Activated CD8-positive, alpha-beta memory T cell treated with anti-CD3 and anti-CD28 coated beads, Interleukin-2, amount 10 ng/mL, durations not matched to agents 7 days and 5 days (primary cell): Measurements from ENCODE around the gene PLSCR4. TPM values are rescaled to one million over a fixed set of nuclear protein-coding genes. Genes with fewer than 3 reads are reported as not detected.
"Not testable (repeated sequence)": the region's sequence is repeated elsewhere in the genome, so short reads cannot be mapped to it uniquely, and the experiment has no call there.

Source experiments
- ATAC-seq: fragments of 150-1000 bp; cut with Tn5 transposase; one replicate; pipeline ENCODE4 v1.10.0; 2021; ENCODE audit warnings: moderate library complexity
- CTCF ChIA-PET: fragments of 350-600 bp; sonication (Branson Sonifier 250); formaldehyde crosslinking; loops from one replicate; lab custom pipeline; 2021; ENCODE audit warnings: antibody characterized with exemption; lab: Charles Lee
- DNase-seq: peaks from one replicate; pipeline ENCODE4 v3.0.0-alpha.2; 2020
- H3K27ac Mint-ChIP-seq: one replicate; pipeline ENCODE4 v1.8.0; 2021; ENCODE audit warnings: mild to moderate bottlenecking, mixed read lengths
- H3K27me3 Mint-ChIP-seq: one replicate; pipeline ENCODE4 v1.8.0; 2021; ENCODE audit warnings: mixed read lengths
- H3K36me3 Mint-ChIP-seq: one replicate; pipeline ENCODE4 v1.8.0; 2021; ENCODE audit warnings: mild to moderate bottlenecking, mixed read lengths
- H3K4me1 Mint-ChIP-seq: one replicate; pipeline ENCODE4 v1.8.0; 2021; ENCODE audit warnings: mixed read lengths
- H3K4me3 Mint-ChIP-seq: one replicate; pipeline ENCODE4 v1.8.0; 2021; ENCODE audit warnings: mild to moderate bottlenecking, moderate library complexity, mixed read lengths
- H3K9me3 Mint-ChIP-seq: one replicate; pipeline ENCODE4 v1.8.0; 2022; ENCODE audit warnings: low read depth, mixed read lengths
- total RNA-seq, 2 experiments: library from RNA; stranded (reverse); gene quantifications; one replicate each; pipeline ENCODE4 v1.2.3, GENCODE V29; 2021

Gene PLSCR4
- total RNA-seq, 2 experiments from 2014 or later, result not detected

DNA sequence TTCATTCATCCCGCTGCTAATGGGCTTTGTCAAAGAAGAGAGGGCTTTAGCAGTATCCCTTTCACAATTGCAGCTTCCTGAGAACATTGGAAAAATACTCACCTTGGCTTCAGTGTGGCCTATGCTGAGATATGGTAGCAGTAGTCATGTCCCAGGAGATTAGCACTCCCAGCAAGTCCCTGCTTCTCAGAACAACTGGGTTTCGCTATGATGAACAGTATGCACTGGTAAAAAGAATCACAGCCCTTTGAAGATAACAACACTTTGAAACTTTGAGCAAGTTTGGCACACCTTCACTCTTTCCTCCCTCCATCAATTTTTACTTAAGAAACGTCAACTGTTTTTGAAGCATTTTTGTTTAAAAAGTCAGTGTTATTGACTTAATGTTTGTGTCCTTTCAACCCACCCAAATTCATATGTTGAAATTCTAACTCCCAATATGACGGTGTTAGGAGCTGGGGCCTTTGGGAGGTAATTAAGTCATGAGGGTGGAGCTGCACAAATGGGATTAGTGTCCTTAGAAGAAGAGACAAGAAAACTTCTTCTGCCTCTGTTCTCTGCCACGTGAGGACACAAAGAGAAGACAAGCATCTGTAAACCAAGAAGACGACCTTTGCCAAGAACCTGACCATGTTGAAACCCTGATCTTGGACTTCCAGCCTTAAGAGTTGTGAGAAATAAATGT, 17.8 kb upstream of the PLSCR4 start:
- DNase-seq (no peak), ATAC-seq (no peak)
- Mint-ChIP-seq H3K36me3 (no peaks in the 10 kb centered on the region), H3K27ac (no peak overlapping the region), H3K4me1 (no peaks in the 10 kb centered on the region), H3K4me3 (no peak overlapping the region), H3K9me3 (no peaks in the 10 kb centered on the region), H3K27me3 (peaks cover 5% of the 10 kb centered on the region)
- CTCF ChIA-PET, result no interaction called here

DNA sequence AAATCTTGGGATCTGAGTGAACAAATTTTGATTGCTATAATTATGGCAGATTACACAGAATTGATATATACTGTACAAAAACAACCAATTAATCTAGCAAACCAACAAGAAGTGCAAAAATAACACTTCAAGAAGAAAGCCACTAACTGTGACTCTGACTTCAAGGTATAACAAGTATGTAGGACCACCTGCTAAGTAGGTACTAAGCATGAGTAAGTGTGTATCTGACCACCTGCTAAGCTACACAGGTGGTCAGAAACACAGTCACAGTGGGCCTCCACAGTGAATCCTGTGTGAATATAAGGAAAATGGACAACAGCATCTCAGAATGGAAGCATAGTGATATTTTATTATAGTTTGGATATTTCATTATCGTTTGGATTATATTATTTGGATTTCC, 14.8 kb upstream of the PLSCR4 start:
- Mint-ChIP-seq H3K9me3 (no peaks in the 10 kb centered on the region), H3K27ac (no peak overlapping the region), H3K4me1 (no peaks in the 10 kb centered on the region), H3K36me3 (no peaks in the 10 kb centered on the region), H3K4me3 (no peak overlapping the region), H3K27me3 (peaks cover 15% of the 10 kb centered on the region)
- CTCF ChIA-PET, result no interaction called here
- ATAC-seq (no peak), DNase-seq (no peak)

DNA sequence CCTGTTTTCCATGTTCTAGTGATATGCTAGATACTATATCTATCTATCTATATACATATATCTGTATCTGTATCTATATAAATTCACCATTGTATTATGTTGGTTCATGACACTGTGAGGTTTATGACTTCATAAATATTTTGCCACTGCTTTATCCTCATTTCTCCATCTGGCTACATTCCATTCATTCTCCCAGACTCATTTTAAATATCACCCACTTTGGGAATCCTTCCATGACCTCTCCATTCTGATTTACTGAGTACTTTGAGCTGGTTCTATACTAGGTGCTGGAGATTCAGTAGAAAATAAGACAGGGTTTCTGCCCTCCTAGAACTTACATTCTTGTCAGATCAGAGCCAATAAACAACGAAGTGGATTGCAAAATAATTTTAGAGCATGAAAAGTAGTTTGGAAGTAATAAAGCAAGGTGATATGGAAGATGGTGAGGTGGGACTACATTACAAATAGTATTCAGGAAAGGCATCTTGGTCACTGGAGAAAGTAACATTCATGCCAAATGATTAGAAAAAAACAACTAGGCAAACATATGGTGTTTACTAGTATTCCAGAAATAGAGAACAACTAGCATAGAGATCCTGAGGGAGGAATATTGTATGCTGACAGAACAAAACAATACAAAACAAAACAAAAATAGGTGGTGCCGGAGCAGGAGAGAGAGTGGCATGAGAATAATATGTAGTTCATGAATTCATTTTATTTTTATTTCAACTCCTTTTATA, 11.6 kb upstream of the PLSCR4 start:
- DNase-seq, result no peak
- no peak for ATAC-seq
- CTCF ChIA-PET, result no interaction called here
- Mint-ChIP-seq H3K9me3 (no peaks in the 10 kb centered on the region), H3K36me3 (no peaks in the 10 kb centered on the region), H3K4me1 (no peaks in the 10 kb centered on the region), H3K27me3 (peaks cover 18% of the 10 kb centered on the region), H3K27ac (no peak overlapping the region), H3K4me3 (no peak overlapping the region)

DNA sequence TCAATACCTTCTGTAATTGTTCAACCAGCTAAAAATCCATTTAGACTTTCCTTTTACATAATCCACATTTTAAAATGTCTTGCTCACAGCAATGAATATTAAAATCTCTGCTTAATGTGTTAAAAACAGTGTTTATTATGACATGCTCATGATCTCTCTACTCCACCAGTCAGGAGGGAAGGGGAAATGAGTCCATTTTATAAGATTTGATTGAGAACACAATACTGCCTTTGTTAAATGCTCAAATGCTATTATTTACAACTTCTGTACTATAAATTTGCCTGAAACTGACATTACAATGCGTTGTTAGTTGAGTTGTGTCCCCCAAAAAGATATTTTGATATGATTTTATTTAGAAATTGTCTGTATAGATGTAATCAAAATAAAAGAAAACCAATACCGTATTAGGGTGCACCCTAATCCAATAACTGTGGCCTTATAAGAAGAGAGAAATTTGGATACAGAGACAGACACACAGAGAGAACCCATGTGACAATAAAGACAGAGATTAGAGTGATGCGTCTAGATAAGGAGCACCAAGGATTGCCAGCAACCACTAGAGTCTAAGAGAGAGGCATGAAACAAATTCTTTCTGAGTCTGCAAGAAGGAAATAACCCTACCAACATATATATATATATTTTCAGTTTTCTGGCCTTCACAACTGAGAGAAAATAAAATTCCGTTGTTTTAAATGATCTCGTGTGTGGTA, 9.1 kb upstream of the PLSCR4 start:
- Mint-ChIP-seq H3K36me3 (no peaks in the 10 kb centered on the region), H3K27me3 (peaks cover 18% of the 10 kb centered on the region), H3K4me1 (no peaks in the 10 kb centered on the region), H3K9me3 (no peaks in the 10 kb centered on the region), H3K4me3 (no peak overlapping the region), H3K27ac (no peak overlapping the region)
- CTCF ChIA-PET, result no interaction called here
- ATAC-seq (no peak), DNase-seq (no peak)

DNA sequence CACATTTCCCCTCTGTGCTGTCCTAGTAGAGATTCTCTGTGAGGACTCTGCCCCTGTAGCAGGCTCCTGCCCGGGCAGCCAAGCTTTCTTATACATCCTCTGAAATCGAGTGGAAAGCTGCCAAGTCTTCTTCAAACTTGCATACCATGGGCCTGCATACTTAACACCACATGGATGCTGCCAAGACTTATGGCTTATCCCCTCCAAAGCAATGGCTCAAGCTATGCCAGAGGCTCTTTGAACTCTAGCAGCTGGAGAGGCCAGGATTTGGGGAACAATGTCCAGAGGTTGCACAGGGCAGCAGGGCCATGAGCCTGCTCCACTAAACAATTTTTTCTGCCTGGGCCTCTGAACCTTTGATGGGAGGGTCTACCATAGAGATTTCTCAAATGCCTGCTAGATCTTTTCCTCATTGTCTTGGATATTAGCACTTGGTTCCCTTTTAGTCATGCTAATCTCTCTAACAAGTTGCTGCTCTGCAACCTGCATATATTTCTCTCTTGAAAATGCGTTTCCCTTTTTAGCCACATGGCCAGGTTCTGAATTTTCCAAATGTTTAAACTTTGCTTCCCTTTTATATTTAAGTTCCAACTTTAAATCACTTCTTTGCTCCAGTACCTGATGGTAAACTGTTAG, 6.1 kb upstream of the PLSCR4 start:
- no peaks in the 10 kb centered on the region for H3K4me1 Mint-ChIP-seq
- CTCF ChIA-PET, result no interaction called here
- ATAC-seq, result no peak
- H3K27me3 Mint-ChIP-seq, result peaks cover 15% of the 10 kb centered on the region
- no peak overlapping the region for H3K27ac Mint-ChIP-seq
- no peaks in the 10 kb centered on the region for H3K36me3 Mint-ChIP-seq
- no peak overlapping the region for H3K4me3 Mint-ChIP-seq
- H3K9me3 Mint-ChIP-seq, result no peaks in the 10 kb centered on the region
- no peak for DNase-seq

DNA sequence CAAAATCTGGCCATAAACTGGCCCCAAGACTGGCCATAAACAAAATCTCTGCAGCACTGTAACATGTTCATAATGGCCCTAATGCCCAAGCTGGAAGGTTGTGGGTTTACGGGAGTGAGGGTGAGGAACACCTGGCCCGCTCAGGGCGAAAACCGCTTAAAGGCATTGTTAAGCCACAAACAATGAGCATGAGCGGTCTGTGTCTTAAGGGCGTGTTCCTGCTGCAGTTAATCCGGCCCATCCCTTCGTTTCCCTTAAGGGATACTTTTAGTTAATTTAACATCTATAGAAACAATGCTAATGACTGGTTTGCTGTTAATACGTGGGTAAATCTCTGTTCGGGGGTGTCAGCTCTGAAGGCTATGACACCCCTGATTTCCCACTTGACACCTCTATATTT, 1.5 kb upstream of the PLSCR4 start:
- H3K4me3 Mint-ChIP-seq, H3K27ac Mint-ChIP-seq, H3K4me1 Mint-ChIP-seq, H3K9me3 Mint-ChIP-seq, ATAC-seq, CTCF ChIA-PET, DNase-seq, H3K36me3 Mint-ChIP-seq: not testable (repeated sequence)
- peaks cover 37% of the 10 kb centered on the region for H3K27me3 Mint-ChIP-seq

DNA sequence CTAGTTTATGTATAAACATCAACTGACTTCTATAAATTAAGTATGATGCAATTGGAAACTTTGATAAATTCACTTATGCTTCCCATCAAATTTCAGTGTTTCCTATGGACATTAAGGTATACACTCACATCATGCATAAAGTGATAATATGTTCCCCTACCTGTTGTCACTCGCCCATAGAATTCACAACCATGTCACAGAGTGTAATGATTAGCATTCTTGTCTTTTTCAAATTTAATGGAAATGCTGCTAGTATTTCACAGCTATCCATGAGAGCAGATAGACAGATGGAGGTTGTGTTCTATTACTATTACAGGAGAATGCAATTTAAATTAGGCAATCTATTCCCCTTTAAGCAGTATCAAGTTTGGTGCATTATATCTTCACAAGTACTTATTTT, 984 bp downstream of the PLSCR4 start:
- no peak for ATAC-seq
- no peaks in the 10 kb centered on the region for H3K36me3 Mint-ChIP-seq
- H3K27me3 Mint-ChIP-seq, result peaks cover 37% of the 10 kb centered on the region
- H3K27ac Mint-ChIP-seq, result no peak overlapping the region
- CTCF ChIA-PET, result no interaction called here
- H3K4me1 Mint-ChIP-seq, result peaks cover 6% of the 10 kb centered on the region
- no peak for DNase-seq
- peak overlapping the region; percentile 69 for H3K4me3 Mint-ChIP-seq
- no peaks in the 10 kb centered on the region for H3K9me3 Mint-ChIP-seq

DNA sequence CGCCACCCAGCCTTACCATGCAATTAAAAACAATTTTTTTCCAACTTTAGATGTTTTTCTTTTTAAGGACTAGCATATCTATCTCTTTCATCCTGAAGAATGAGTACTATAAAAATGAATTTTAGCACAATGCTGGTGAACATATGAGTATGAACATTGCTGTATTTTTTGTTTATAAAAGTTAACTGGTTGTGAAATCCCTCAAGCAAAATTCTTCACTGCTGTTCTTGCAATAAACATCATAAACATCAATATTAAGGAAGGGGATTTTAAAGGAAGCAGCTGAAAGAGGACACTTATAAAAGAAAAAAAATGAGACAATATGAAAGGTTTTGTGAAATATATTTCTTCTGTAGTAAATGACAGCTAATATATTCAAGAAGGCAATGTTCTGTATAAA, 3.0 kb downstream of the PLSCR4 start:
- ATAC-seq, result no peak
- Mint-ChIP-seq H3K36me3 (no peaks in the 10 kb centered on the region), H3K9me3 (no peaks in the 10 kb centered on the region), H3K4me1 (peaks cover 6% of the 10 kb centered on the region), H3K27me3 (peaks cover 31% of the 10 kb centered on the region), H3K4me3 (no peak overlapping the region), H3K27ac (no peak overlapping the region)
- CTCF ChIA-PET, result no interaction called here
- DNase-seq, result no peak

DNA sequence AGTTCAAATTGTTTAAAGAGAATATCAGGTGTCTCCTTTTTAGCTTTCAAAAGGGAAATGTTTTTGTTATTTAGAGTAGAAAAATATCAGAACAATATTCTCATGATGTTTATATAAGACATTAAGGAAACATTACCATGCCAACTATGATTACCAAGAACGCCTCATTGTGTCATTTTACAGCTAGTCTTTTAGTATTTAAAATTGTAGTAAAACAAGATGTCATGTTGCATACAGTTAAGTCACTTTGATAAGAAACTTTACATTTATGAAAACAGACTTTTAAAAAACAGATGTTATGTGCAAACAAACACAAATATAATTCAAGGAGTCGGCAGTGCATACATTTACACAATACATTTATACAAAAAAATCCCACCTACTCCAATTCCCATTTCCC, 4.4 kb downstream of the PLSCR4 start:
- DNase-seq (no peak), ATAC-seq (no peak)
- peaks cover 23% of the 10 kb centered on the region for H3K27me3 Mint-ChIP-seq
- CTCF ChIA-PET, result no interaction called here
- H3K4me3 Mint-ChIP-seq, result no peak overlapping the region
- peaks cover 6% of the 10 kb centered on the region for H3K4me1 Mint-ChIP-seq
- H3K36me3 Mint-ChIP-seq, result no peaks in the 10 kb centered on the region
- no peaks in the 10 kb centered on the region for H3K9me3 Mint-ChIP-seq
- no peak overlapping the region for H3K27ac Mint-ChIP-seq

DNA sequence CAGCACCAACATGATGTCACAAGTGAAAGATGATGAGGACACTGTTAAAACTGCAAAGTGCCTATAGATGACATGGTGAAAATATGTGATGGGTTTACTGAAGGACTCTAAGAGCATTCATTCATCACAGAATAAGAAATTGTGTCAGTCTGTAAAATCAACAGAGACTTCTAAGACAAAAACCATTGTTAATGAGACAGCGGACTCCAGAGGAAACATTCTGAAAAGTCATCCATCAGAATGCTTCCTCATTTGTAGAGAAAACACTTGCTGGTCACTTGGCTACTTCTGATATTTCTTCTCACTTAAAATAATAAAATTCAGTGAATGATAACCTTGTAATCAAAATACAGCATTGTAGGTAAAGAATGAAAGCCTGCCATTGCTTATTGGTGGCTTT, 7.3 kb downstream of the PLSCR4 start:
- Mint-ChIP-seq H3K4me3 (no peak overlapping the region), H3K36me3 (no peaks in the 10 kb centered on the region), H3K9me3 (peaks cover 2% of the 10 kb centered on the region), H3K4me1 (no peaks in the 10 kb centered on the region), H3K27ac (no peak overlapping the region), H3K27me3 (peaks cover 7% of the 10 kb centered on the region)
- CTCF ChIA-PET, result no interaction called here
- DNase-seq (no peak), ATAC-seq (no peak)

DNA sequence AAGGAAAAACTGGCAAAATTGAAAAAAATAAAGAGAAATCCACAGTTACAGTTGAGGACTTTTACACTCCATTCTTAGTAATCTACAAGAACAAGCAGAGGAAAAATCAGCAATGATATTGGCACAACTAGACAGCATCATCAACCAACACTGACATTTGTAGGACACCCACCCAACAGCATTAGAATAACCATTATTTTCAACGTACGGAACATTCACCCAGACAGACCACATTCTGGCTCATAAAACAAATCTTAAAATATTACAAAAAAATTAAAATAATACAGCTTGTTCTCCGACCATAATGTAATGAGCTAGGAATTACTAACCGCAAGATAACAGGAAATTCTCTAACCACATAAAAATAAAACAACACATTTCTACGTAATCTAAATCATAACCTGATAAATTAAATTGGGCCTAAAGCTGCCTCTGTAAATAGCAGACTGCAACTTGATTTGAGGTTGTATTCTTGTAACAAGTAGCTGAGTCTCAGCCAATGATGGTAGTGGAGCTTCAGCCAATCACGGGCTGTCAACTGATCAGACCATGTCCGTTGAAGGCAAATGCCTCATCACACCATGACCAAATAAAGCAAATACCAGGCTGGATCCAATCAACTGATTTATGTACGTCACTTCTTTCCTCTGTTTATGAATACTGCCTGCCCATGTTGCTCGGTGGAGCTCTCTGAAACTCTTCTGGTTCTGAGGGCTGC, 9.2 kb downstream of the PLSCR4 start:
- no peaks in the 10 kb centered on the region for H3K27me3 Mint-ChIP-seq
- H3K4me3 Mint-ChIP-seq, result no peak overlapping the region
- ATAC-seq (no peak), DNase-seq (no peak)
- CTCF ChIA-PET, result no interaction called here
- peaks cover 2% of the 10 kb centered on the region for H3K9me3 Mint-ChIP-seq
- no peaks in the 10 kb centered on the region for H3K36me3 Mint-ChIP-seq
- H3K27ac Mint-ChIP-seq, result no peak overlapping the region
- H3K4me1 Mint-ChIP-seq, result no peaks in the 10 kb centered on the region

DNA sequence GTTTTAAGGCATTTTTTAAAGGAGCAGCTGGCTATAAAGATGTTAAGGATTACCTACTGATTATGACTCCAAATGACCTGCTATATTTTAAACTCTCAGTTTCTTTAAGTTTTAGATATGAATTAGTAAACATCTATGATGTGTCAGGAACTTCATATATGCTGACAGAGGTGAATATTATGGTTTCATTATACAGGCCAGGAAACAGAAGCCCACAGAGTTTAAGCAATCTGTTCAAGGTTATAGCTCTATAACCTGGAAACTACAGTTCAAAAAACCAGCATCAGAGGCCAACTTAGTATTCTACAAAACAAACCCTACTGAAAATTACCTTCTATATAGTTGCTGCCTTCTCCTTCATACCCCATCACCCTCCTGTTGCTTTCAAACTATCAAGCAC, 17.4 kb downstream of the PLSCR4 start:
- DNase-seq (no peak), ATAC-seq (no peak)
- CTCF ChIA-PET, result no interaction called here
- H3K36me3 Mint-ChIP-seq, result no peaks in the 10 kb centered on the region
- no peaks in the 10 kb centered on the region for H3K27me3 Mint-ChIP-seq
- no peaks in the 10 kb centered on the region for H3K4me1 Mint-ChIP-seq
- H3K27ac Mint-ChIP-seq, result no peak overlapping the region
- H3K9me3 Mint-ChIP-seq, result peaks cover 5% of the 10 kb centered on the region
- no peak overlapping the region for H3K4me3 Mint-ChIP-seq

DNA sequence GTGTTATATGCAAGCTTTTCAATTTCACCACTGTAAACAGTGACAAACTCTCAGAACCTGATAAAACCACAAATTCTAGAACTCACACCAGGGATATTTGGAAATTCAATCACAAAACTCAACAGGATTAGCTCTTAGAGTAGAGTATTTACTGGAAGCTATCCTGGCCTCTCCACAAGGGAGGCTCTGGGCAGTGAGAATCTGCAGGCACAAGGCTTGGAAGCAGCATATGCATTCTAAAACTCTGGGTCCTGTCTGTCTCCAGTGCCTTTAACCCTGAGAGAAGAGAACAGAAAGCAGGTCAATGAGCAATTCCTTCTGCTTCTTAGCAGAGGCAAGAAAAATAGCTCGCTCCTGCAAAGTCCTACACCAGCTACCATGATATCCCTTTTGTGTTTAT, 23.4 kb downstream of the PLSCR4 start:
- Mint-ChIP-seq H3K36me3 (no peaks in the 10 kb centered on the region), H3K27me3 (no peaks in the 10 kb centered on the region), H3K4me3 (no peak overlapping the region), H3K27ac (no peak overlapping the region), H3K9me3 (no peaks in the 10 kb centered on the region), H3K4me1 (no peaks in the 10 kb centered on the region)
- ATAC-seq, result no peak
- CTCF ChIA-PET, result no interaction called here
- no peak for DNase-seq
